ENCODE results near the gene ACO1.
"Not testable (repeated sequence)": the region's sequence is repeated elsewhere in the genome, so short reads cannot be mapped to it uniquely, and the experiment has no call there.

Gene ACO1

GRCh38 chr9:32384364-32385151, at the start of gene ACO1:
Gene ACO1, plus strand, starts transcription at chr9:32384643. Its CDS starts 20,864 bp downstream, at chr9:32405507.
- DNase-seq (ENCODE audit: low read depth in 2 of 2): peak; percentile 80 to 85

GRCh38 chr9:32334916-32335895, 49.2 kb upstream of the ACO1 start:
- no peak for DNase-seq (ENCODE audit: low read depth in 2 of 2)

GRCh38 chr9:32339424-32339823, 45.0 kb upstream of the ACO1 start:
- no peak for DNase-seq (ENCODE audit: low read depth in 2 of 2)

- DNase-seq (ENCODE audit: low read depth in 2 of 2): no peak
Measured at GRCh38 chr9:32340361-32340760, 44.1 kb upstream of the ACO1 start.

- no peak for DNase-seq (ENCODE audit: low read depth in 2 of 2)
Measured at GRCh38 chr9:32344551-32345182, 39.8 kb upstream of the ACO1 start.

- DNase-seq (ENCODE audit: low read depth in 2 of 2): no peak
Measured at GRCh38 chr9:32345243-32345642, 39.2 kb upstream of the ACO1 start.

GRCh38 chr9:32347571-32347970, 36.9 kb upstream of the ACO1 start:
- DNase-seq (ENCODE audit: low read depth in 2 of 2): no peak

GRCh38 chr9:32348106-32348695, 36.2 kb upstream of the ACO1 start:
- DNase-seq (ENCODE audit: low read depth in 2 of 2): no peak

- DNase-seq (ENCODE audit: low read depth in 2 of 2): no peak
Measured at GRCh38 chr9:32349013-32349412, 35.4 kb upstream of the ACO1 start.

GRCh38 chr9:32350682-32351081, 33.8 kb upstream of the ACO1 start:
- DNase-seq (ENCODE audit: low read depth in 2 of 2): no peak

- no peak for DNase-seq (ENCODE audit: low read depth in 2 of 2)
Measured at GRCh38 chr9:32351845-32352244, 32.6 kb upstream of the ACO1 start.

DNA sequence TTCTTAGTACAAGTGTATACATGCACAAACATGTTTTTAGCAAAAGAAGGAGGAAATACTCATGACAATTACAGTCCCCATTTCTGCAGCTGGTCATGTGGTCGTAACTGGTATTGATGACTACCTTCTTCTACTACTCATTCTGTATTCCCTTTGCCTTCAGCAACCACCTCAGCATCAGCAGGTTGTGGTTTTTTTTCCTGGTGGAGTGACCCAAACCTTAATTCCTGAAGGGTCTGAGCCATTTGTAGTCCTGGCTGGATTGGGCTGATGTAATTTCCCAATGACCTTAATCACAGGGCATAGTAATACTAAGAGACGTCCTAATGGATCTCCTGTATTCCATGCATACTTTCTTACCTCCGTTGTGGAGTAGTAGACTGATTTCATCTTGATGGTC, 31.0 kb upstream of the ACO1 start:
- DNase-seq (ENCODE audit: low read depth in 2 of 2): not testable (repeated sequence)

DNA sequence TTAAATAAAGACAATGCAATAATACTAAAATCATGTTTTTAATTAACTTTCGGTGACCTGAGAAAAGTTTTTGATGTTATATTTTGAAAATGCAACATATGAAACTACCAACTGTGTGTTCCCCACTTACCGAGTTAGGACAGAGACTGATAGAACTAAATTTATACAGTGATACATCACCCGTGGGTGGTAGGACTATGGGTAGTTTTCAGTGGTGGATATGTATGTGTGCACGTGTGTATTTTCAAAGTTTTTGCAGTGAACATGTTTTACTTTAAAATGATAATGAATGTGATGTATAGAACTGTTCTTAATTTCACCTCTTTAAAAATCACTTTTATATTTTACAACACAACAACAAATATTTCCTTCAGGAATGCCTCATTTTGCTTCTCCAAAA, 25.0 kb upstream of the ACO1 start:
- no peak for DNase-seq (ENCODE audit: low read depth in 2 of 2)

DNA sequence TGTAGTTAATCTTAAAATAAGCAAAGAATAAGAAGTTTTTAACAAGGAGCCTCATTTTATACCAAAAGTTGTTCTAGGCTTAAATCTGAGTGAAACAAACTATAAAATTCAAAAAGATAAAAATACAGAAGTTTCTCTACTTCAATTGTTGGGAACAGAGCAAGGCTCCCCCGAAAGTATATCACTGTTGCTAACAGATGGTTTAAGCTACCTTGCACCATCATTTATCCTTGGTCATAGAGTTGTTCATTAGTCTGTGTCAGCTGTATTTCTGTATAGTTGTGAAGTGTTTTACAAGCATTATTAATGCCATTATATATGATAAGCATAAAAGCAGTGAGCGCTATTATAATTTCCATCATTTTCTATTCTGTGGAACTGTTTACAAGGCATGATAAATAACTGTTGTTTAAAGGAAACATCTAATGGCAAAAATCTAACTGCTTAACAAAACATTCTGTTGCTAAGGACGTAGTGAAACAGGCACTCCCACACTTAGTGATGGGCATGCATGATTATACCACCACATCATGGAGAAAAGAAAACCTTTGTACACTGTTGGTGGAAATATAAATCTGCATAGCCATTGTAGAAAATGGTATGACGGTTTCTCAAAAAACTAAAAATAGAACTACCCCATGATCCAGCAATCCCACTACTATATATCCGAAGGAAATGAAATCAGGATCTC, 23.3 kb upstream of the ACO1 start:
- no peak for DNase-seq (ENCODE audit: low read depth in 2 of 2)

GRCh38 chr9:32371279-32371678, 13.2 kb upstream of the ACO1 start:
- no peak for DNase-seq (ENCODE audit: low read depth in 2 of 2)

- no peak for DNase-seq (ENCODE audit: low read depth in 2 of 2)
Measured at GRCh38 chr9:32371679-32372078, 12.8 kb upstream of the ACO1 start.

DNA sequence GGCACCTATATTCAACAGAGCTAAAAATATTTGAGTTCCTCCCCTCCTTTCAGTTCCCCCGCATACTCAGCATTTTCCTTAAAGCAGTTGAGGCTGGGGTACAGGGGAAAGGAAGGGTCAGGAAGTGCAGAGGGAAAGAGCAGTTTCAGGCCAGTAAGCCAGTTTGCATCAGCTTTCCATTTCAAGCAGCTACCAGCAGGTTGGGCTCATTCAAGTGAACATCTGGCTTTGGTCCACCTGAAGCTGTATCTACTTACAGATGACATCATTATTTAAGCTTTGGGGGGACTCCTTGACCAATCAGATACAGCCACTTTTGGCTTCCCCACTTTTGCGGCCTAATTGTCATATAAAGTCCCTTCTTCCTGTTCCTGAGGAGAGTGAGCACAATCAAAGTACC, 8.2 kb upstream of the ACO1 start:
- DNase-seq (ENCODE audit: low read depth in 2 of 2): no peak

GRCh38 chr9:32378496-32378895, 5.9 kb upstream of the ACO1 start:
- DNase-seq (ENCODE audit: low read depth in 2 of 2): no peak

DNA sequence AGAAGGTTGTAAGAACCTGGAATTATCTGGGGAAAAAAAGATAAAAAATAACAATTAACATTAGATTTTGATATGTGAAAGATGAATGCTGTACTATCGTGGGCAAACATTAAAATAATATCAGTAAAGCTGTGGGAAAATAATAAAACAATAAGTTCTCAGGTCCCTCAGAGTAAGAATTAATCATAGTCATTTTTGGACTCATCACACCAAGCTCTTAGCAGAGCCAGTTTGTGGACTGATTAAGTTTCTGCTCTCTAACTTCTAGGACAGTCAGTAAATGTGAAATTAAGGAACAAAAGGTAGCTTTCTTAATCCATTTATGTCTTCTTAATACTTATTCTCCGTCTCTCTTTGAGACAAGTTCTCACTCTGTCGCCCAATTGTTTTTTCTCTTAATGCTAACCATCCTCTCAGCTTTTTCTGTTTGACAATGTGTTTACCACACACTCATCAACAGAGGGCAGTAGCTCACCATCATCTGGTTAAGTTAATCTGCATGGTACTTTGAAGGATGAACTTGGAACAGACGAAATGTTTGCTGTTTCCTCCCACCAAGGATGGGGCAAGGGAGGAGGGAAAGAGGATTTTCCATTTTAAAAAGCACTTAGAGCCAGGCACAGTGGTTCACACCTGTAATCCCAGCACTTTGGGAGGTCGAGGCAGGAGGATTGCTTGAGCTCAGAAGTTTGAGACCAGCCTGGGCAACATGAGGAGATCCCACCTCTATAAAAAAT, 5.3 kb upstream of the ACO1 start:
- no peak for DNase-seq (ENCODE audit: low read depth in 2 of 2)

- no peak for DNase-seq (ENCODE audit: low read depth in 2 of 2)
Measured at GRCh38 chr9:32380944-32381343, 3.5 kb upstream of the ACO1 start.
